ENCODE measurements around the gene NTHL1.

Gene NTHL1

GRCh38 chr16:2047330-2048115 lies at the start of gene NTHL1, which contains the start of gene TSC2:
Gene NTHL1, minus strand, starts transcription at chr16:2047834. Its CDS starts 11 bp downstream, at chr16:2047823.
Gene TSC2, plus strand, starts transcription at chr16:2047985. Its CDS starts 631 bp downstream, at chr16:2048616.
- DNase-seq (ENCODE audit: low read depth in 2 of 2), result peak; percentile 82 to 88

GRCh38 chr16:2096853-2097595 lies 49.4 kb upstream of the NTHL1 start:
- no peak for DNase-seq (ENCODE audit: low read depth in 2 of 2)

GRCh38 chr16:2095918-2096582 lies 48.4 kb upstream of the NTHL1 start:
- DNase-seq (ENCODE audit: low read depth in 2 of 2), result no peak

- DNase-seq (ENCODE audit: low read depth in 2 of 2), result no peak
Observed at GRCh38 chr16:2095315-2095853, 47.8 kb upstream of the NTHL1 start.

- no peak for DNase-seq (ENCODE audit: low read depth in 2 of 2)
Observed at GRCh38 chr16:2093793-2094192, 46.2 kb upstream of the NTHL1 start.

- no peak for DNase-seq (ENCODE audit: low read depth in 2 of 2)
Observed at GRCh38 chr16:2092866-2093265, 45.2 kb upstream of the NTHL1 start.

- DNase-seq (ENCODE audit: low read depth in 2 of 2), result no peak
Observed at GRCh38 chr16:2092256-2092620, 44.6 kb upstream of the NTHL1 start.

GRCh38 chr16:2091547-2092255 lies 44.1 kb upstream of the NTHL1 start:
- no peak for DNase-seq (ENCODE audit: low read depth in 2 of 2)

GRCh38 chr16:2090777-2091546 lies 43.3 kb upstream of the NTHL1 start:
- DNase-seq (ENCODE audit: low read depth in 2 of 2), result no peak

GRCh38 chr16:2090481-2090776 lies 42.8 kb upstream of the NTHL1 start:
- DNase-seq (ENCODE audit: low read depth in 2 of 2), result no peak

- DNase-seq (ENCODE audit: low read depth in 2 of 2), result no peak
Observed at GRCh38 chr16:2089706-2090480, 42.3 kb upstream of the NTHL1 start.

- DNase-seq (ENCODE audit: low read depth in 2 of 2), result no peak
Observed at GRCh38 chr16:2088759-2089358, 41.2 kb upstream of the NTHL1 start.

- DNase-seq (ENCODE audit: low read depth in 2 of 2), result no peak
Observed at GRCh38 chr16:2087748-2088631, 40.4 kb upstream of the NTHL1 start.

GRCh38 chr16:2086812-2087747 lies 39.4 kb upstream of the NTHL1 start:
- no peak for DNase-seq (ENCODE audit: low read depth in 2 of 2)

- DNase-seq (ENCODE audit: low read depth in 2 of 2), result no peak
Observed at GRCh38 chr16:2086106-2086742, 38.6 kb upstream of the NTHL1 start.

- no peak for DNase-seq (ENCODE audit: low read depth in 2 of 2)
Observed at GRCh38 chr16:2085669-2086068, 38.0 kb upstream of the NTHL1 start.

All from stimulated activated CD8-positive, alpha-beta memory T cell treated with anti-CD3 and anti-CD28 coated beads, Interleukin-2, amount 100 ng/mL, for 1 hour (primary cell).